GM12878 (cell line): ENCODE results near the gene SSR2. TPM values are rescaled to one million over a fixed set of nuclear protein-coding genes. Genes with fewer than 3 reads are reported as not detected.

Experiments
- ATAC-seq: fragments of 200-7000 bp; cut with Tn5 transposase; 3 replicates; pipeline ENCODE4 v1.9.1; 2020; ENCODE audit warnings: mild to moderate bottlenecking, moderate library complexity
- BruUV-seq: library from RNA; stranded (reverse); fragments of 400-500 nt; replicated peaks from 2 replicates; lab custom pipeline; 2021; lab: Mats Ljungman, UMichigan
- CTCF ChIA-PET: fragments of 300-600 bp; sonication (Branson Sonifier 250); formaldehyde crosslinking; extraction: SDS; loops from one replicate; lab custom pipeline; 2021; ENCODE audit warnings: inconsistent platforms; lab: Yijun Ruan, JAX
- POLR2A ChIA-PET: fragments of 350-600 bp; formaldehyde crosslinking; extraction: SDS; loops from one replicate; lab custom pipeline; 2021; ENCODE audit warnings: inconsistent platforms; lab: Charles Lee
- RAD21 ChIA-PET: fragments of 300-600 bp; sonication (Branson Sonifier 250); formaldehyde crosslinking; loops from one replicate; lab custom pipeline; 2023; ENCODE audit warnings: antibody characterized with exemption; ENCODE audit not compliant: unreplicated experiment; lab: Charles Lee
- SMC1A ChIA-PET: fragments of 300-600 bp; sonication (Branson Sonifier 250); formaldehyde crosslinking; loops from one replicate; lab custom pipeline; 2023; ENCODE audit not compliant: unreplicated experiment, uncharacterized antibody; lab: Charles Lee
- DNase-seq: peaks from one replicate; pipeline ENCODE4 v3.0.0-alpha.2; 2011; ENCODE audit warnings: low read depth, low spot score
- FAIRE-seq: peaks from 3 replicates; lab custom pipeline; 2011; peaks lifted over from hg19 to GRCh38; lab: Jason Lieb, UNC
- H2AFZ ChIP-seq: 2 replicates; pipeline ENCODE4 v1.6.0; 2011; ENCODE audit warnings: low read depth, low read length, control low read depth; ENCODE audit not compliant: control insufficient read depth
- H3K27ac ChIP-seq: 2 replicates; pipeline ENCODE4 v1.5.1; 2011; ENCODE audit warnings: control low read depth; ENCODE audit not compliant: control insufficient read depth, insufficient read depth
- H3K27me3 ChIP-seq, 2 experiments: replicated peaks in 1 of 2; 2 replicates each; pipeline versions ENCODE4 v1.6.0 to v1.6.1; 2011; ENCODE audit warnings: low read length in 1 of 2; ENCODE audit not compliant: control insufficient read depth in 2 of 2, insufficient read depth in 2 of 2
- H3K36me3 ChIP-seq, 2 experiments: 2 replicates each; pipeline ENCODE4 v1.5.1; 2011; ENCODE audit warnings: low read length in 1 of 2; ENCODE audit not compliant: control insufficient read depth in 2 of 2, insufficient read depth in 2 of 2
- H3K4me1 ChIP-seq: 2 replicates; pipeline ENCODE4 v1.6.1; 2011; ENCODE audit warnings: mild to moderate bottlenecking, low read length, moderate library complexity, mixed read lengths; ENCODE audit not compliant: control insufficient read depth, insufficient read depth
- H3K4me2 ChIP-seq: 2 replicates; pipeline ENCODE4 v1.6.0; 2011; ENCODE audit warnings: control low read depth; ENCODE audit not compliant: control insufficient read depth, insufficient read depth
- H3K4me3 ChIP-seq: fragments of 200-600 bp; sonication (generic); 2 replicates; pipeline ENCODE4 v1.5.1; 2016
- H3K79me2 ChIP-seq: 2 replicates; pipeline ENCODE4 v1.6.0; 2011; ENCODE audit warnings: low read length; ENCODE audit not compliant: control insufficient read depth, insufficient read depth
- H3K9ac ChIP-seq: 2 replicates; pipeline ENCODE4 v1.8.0; 2011; ENCODE audit warnings: low read length, control low read depth, mixed read lengths; ENCODE audit not compliant: control insufficient read depth, insufficient read depth
- H3K9me3 ChIP-seq: replicated peaks from 3 replicates; pipeline ENCODE4 v1.5.1; 2011; ENCODE audit warnings: mild to moderate bottlenecking, low read length; ENCODE audit not compliant: control insufficient read depth, insufficient read depth
- H4K20me1 ChIP-seq: 2 replicates; pipeline ENCODE4 v1.6.0; 2011; ENCODE audit not compliant: control insufficient read depth, insufficient read depth
- CBX5 ChIP-seq: sonication (generic); IDR thresholded peaks from 2 replicates; pipeline ENCODE4 v1.6.1; 2016; ENCODE audit warnings: low read depth, moderate library complexity, mild to moderate bottlenecking, inconsistent platforms
- CTCF ChIP-seq, 3 experiments: IDR thresholded peaks in 2 of 3; conservative IDR thresholded peaks in 1 of 3; 2 replicates each; pipeline ENCODE4 v1.5.1; 2011; ENCODE audit warnings: low read depth in 3 of 3, low read length in 3 of 3, mild to moderate bottlenecking in 3 of 3, control low read depth in 2 of 3, moderate library complexity in 2 of 3, inconsistent platforms in 1 of 3, mixed read lengths in 1 of 3; ENCODE audit not compliant: control insufficient read depth in 2 of 3, insufficient read depth in 1 of 3; ENCODE audit errors: extremely low read depth in 1 of 3
- ELK1 ChIP-seq: IDR thresholded peaks from 2 replicates; pipeline ENCODE4 v1.6.1; 2012; ENCODE audit warnings: low read depth, low read length, improper control_type of control experiment
- HSF1 ChIP-seq: fragments of 150-350 bp; IDR thresholded peaks from 2 replicates; pipeline ENCODE4 v1.6.1; 2014; ENCODE audit warnings: mild to moderate bottlenecking, low read depth, low read length
- JUNB ChIP-seq: IDR thresholded peaks from 2 replicates; pipeline ENCODE4 v1.6.1; 2016; ENCODE audit warnings: antibody characterized with exemption, mild to moderate bottlenecking
- KDM1A ChIP-seq: fragments of 200-600 bp; sonication (generic); IDR thresholded peaks from 2 replicates; pipeline ENCODE4 v1.6.1; 2016; ENCODE audit warnings: borderline replicate concordance
- MEF2A ChIP-seq: IDR thresholded peaks from 2 replicates; pipeline ENCODE4 v1.6.1; 2011; ENCODE audit warnings: low read depth, mild to moderate bottlenecking, low read length, moderate library complexity; ENCODE audit not compliant: insufficient read depth
- NBN ChIP-seq: fragments of 450-650 bp; IDR thresholded peaks from 2 replicates; pipeline ENCODE4 v1.6.1; 2016
- RFX5 ChIP-seq: IDR thresholded peaks from 2 replicates; pipeline ENCODE4 v1.6.1; 2011; ENCODE audit warnings: low read depth, low read length, improper control_type of control experiment
- STAT1 ChIP-seq: fragments of 450-650 bp; conservative IDR thresholded peaks from 2 replicates; pipeline ENCODE4 v1.6.1; 2014; ENCODE audit warnings: antibody characterized with exemption, mild to moderate bottlenecking
- TAF1 ChIP-seq: IDR thresholded peaks from 2 replicates; pipeline ENCODE4 v1.6.1; 2011; ENCODE audit warnings: mild to moderate bottlenecking, low read depth, low read length, borderline replicate concordance
- TBL1XR1 ChIP-seq: IDR thresholded peaks from 2 replicates; pipeline ENCODE4 v1.6.1; 2012; ENCODE audit warnings: low read depth, low read length, improper control_type of control experiment
- YY1 ChIP-seq: IDR thresholded peaks from 2 replicates; pipeline ENCODE4 v1.6.1; 2011; ENCODE audit warnings: low read depth, mild to moderate bottlenecking, low read length
- ZBTB11 ChIP-seq: fragments of 450-650 bp; formaldehyde crosslinking; IDR thresholded peaks from 2 replicates; pipeline ENCODE4 v1.5.0; 2022; ENCODE audit warnings: mild to moderate bottlenecking, missing genetic modification characterization
- WGBS: methylation state at CpG from one replicate; pipeline ENCODE4 v1.1.6; 2016; ENCODE audit warnings: low lambda C conversion rate; ENCODE audit not compliant: insufficient replicate concordance, insufficient coverage; ENCODE audit errors: missing lambda C conversion rate; 5-methylcytosine and 5-hydroxymethylcytosine counted together
- in situ Hi-C: fragments of 300-500 bp; cut with MboI; formaldehyde crosslinking; loops from 9 replicates; pipeline ENCODE4 v1.14.3; 2018; ENCODE audit warnings: mixed read lengths
- intact Hi-C: fragments of 100-400 bp; cut with micrococcal nuclease; formaldehyde crosslinking; loops from one replicate; pipeline ENCODE4 v1.14.2; 2022; ENCODE audit not compliant: unreplicated experiment
- polyA plus RNA-seq, 11 experiments: library from polyadenylated mRNA; depleted of rRNA in 4 of 11; unstranded in 6 of 11; stranded (reverse) in 5 of 11; fragments of >200 nt; fragmentation: Nextera tagmentation in 4 of 11; fragmentation: Illumina TruSeq in 1 of 11; extraction: Ambion mirVana in 4 of 11; extraction: Trizol in 1 of 11; gene quantifications; 1 replicate in 1 of 11; 2 replicates in 10 of 11; pipeline versions ENCODE4 v1.2.1 to v1.2.3, GENCODE V29; 2011 to 2016; ENCODE audit warnings: inconsistent platforms in 2 of 11, missing spikeins in 2 of 11, low read depth in 1 of 11
- total RNA-seq, 4 experiments: library from RNA; depleted of rRNA in 3 of 4; stranded (reverse); fragments of >200 nt in 3 of 4; fragmentation: Illumina TruSeq in 1 of 4; extraction: Trizol in 1 of 4; gene quantifications; 2 replicates each; pipeline versions ENCODE4 v1.2.1 to v1.2.3, GENCODE V29; 2013 to 2021

Gene SSR2
- total and polyA plus RNA-seq, 10 of the 15 experiments (the other 5 are each of a cell fraction or from before 2014, with no cell fraction given): 207 to 553 (median 315) TPM

GRCh38 chr1:155976062-155976912, 44.5 kb downstream of the SSR2 start:
- H3K79me2 ChIP-seq: peaks cover 98% of the 10 kb centered on the region
- peak overlapping the region; percentile 100 for H3K4me3 ChIP-seq
- intact Hi-C loops (loop anchor here (2.0 to 5.0 kb wide), 3 partner anchors 17 to 76 kb away; partner anchors contain the start of genes LAMTOR2 and UBQLN4), in situ Hi-C loops (no loop called here)
- no peak for FAIRE-seq
- H3K4me1 ChIP-seq: peaks cover 23% of the 10 kb centered on the region
- ATAC-seq: no peak
- DNase-seq: no peak
- ChIA-PET SMC1A (interaction anchor here (0.6 to 16.7 kb wide), 15 partner anchors 8 to 446 kb away, joined by 3 to 229 read pairs (median 6); partner anchors contain the start of genes KHDC4 and RXFP4), POLR2A (interaction anchor here (0.5 to 14.9 kb wide), 15 partner anchors 9 to 525 kb away, joined by 3 to 273 read pairs (median 5); partner anchors contain the start of genes KHDC4 and RXFP4), CTCF (interaction anchor here (0.8 to 14.7 kb wide), 16 partner anchors 9 to 120 kb away, joined by 3 to 227 read pairs (median 5); partner anchors contain the start of gene RXFP4), RAD21 (interaction anchor here (0.8 to 14.4 kb wide), 10 partner anchors 10 to 116 kb away, joined by 3 to 214 read pairs (median 44); partner anchors contain the start of genes KHDC4, RXFP4 and SYT11)
- H2AFZ ChIP-seq: no peak overlapping the region
- H3K9me3 ChIP-seq: no peaks in the 10 kb centered on the region
- peak overlapping the region; percentile 97 for H3K27ac ChIP-seq
- peak overlapping the region; percentile 95 for H3K9ac ChIP-seq
- H3K4me2 ChIP-seq: peak overlapping the region; percentile 86
- WGBS: 1% methylated on average over 14 of the region's 14 CpGs
- H3K27me3 ChIP-seq: no peaks in the 10 kb centered on the region
- H4K20me1 ChIP-seq: peaks cover 4% of the 10 kb centered on the region; the same call in 1 of the 2 replicates
- BruUV-seq: no TSS peak
- peaks cover 0 to 2% of the 10 kb centered on the region in 2 experiments; a peak in 1 of 4 replicates for H3K36me3 ChIP-seq
- no peak for TF ChIP-seq ELK1
- no peak for TF ChIP-seq JUNB
- no peak for TF ChIP-seq STAT1
- no peak for TF ChIP-seq MEF2A
- no peak; the same call in 1 of the 2 replicates for TF ChIP-seq NBN
- TF ChIP-seq RFX5: no peak
- TF ChIP-seq ZBTB11 (CRISPR knock-in tag): no peak
- TF ChIP-seq TAF1: no peak
- TF ChIP-seq TBL1XR1: peak; percentile 77
- 0 out of 2 replicates have a peak, but pooled peaks have one; percentile 10 for TF ChIP-seq YY1
- TF ChIP-seq KDM1A: no peak
- no peak for TF ChIP-seq CTCF (IDR thresholded peaks at IDR 0.05 in 2 of 3, conservative IDR thresholded peaks at IDR 0.05 in 1 of 3; ENCODE audit: control insufficient read depth in 2 of 3, extremely low read depth in 1 of 3, insufficient read depth in 1 of 3, low read depth in 3 of 3, low read length in 3 of 3)
- TF ChIP-seq CBX5: no peak
- no peak for TF ChIP-seq HSF1
